Smooth muscle cell (in vitro differentiated cells): Measurements from ENCODE around the gene AURKA. TPM values are rescaled to one million over a fixed set of nuclear protein-coding genes. Genes with fewer than 3 reads are reported as not detected.

ENCODE experiments used
- polyA plus RNA-seq: library from polyadenylated mRNA; unstranded; fragments of >200 nt; fragmentation: Nextera tagmentation; extraction: Ambion mirVana; gene quantifications from 2 replicates; pipeline ENCODE4 v1.2.1, GENCODE V29; 2016
- total RNA-seq: library from RNA; depleted of rRNA; stranded (reverse); fragments of >200 nt; gene quantifications from 2 replicates; pipeline ENCODE4 v1.2.3, GENCODE V29; 2014

Gene AURKA
- total and polyA plus RNA-seq, 2 experiments from 2014 or later: 12.7 to 13.9 TPM

Other genes starting within 250 kb of the AURKA start
- gene MC3R, start 143.5 kb downstream of the AURKA start, total RNA-seq: not detected in 2 replicates
- not detected in 2 replicates for gene MC3R, start 143.5 kb downstream of the AURKA start, polyA plus RNA-seq
- 32.3 and 38.2 TPM in 2 replicates for gene FAM210B, start 33.2 kb downstream of the AURKA start, total RNA-seq
- gene FAM210B, start 33.2 kb downstream of the AURKA start, polyA plus RNA-seq: 32.0 and 43.7 TPM in 2 replicates
- 38.5 and 52.4 TPM in 2 replicates for gene CSTF1, start 430 bp upstream of the AURKA start, total RNA-seq
- gene CSTF1, start 430 bp upstream of the AURKA start, polyA plus RNA-seq: 21.6 and 27.8 TPM in 2 replicates
- gene CASS4, start 20.0 kb upstream of the AURKA start, total RNA-seq: 0.22 TPM in 1 of 2 replicates, not detected in the other
- 0.07 and 0.34 TPM in 2 replicates for gene CASS4, start 20.0 kb upstream of the AURKA start, polyA plus RNA-seq
- 35.1 and 38.0 TPM in 2 replicates for gene RTF2, start 76.4 kb upstream of the AURKA start, total RNA-seq
- gene RTF2, start 76.4 kb upstream of the AURKA start, polyA plus RNA-seq: 106 and 109 TPM in 2 replicates
- gene FAM209A, start 132.5 kb upstream of the AURKA start, total RNA-seq: not detected in 2 replicates
- 0.35 TPM in 1 of 2 replicates, not detected in the other for gene FAM209A, start 132.5 kb upstream of the AURKA start, polyA plus RNA-seq
- gene FAM209B, start 141.0 kb upstream of the AURKA start, total RNA-seq: 2.6 TPM in 1 of 2 replicates, not detected in the other
- 0.27 and 1.4 TPM in 2 replicates for gene FAM209B, start 141.0 kb upstream of the AURKA start, polyA plus RNA-seq
- gene TFAP2C, start 237.1 kb upstream of the AURKA start, total RNA-seq: 3.4 and 5.8 TPM in 2 replicates
- gene TFAP2C, start 237.1 kb upstream of the AURKA start, polyA plus RNA-seq: 2.5 and 7.3 TPM in 2 replicates